Liver (tissue), 3 donors: Measurements from ENCODE around the gene CDH4.

Experiments used
- ATF3 ChIP-seq: IDR thresholded peaks from 2 replicates; pipeline ENCODE4 v1.6.1; 2016; ENCODE audit warnings: antibody characterized with exemption
- CTCF ChIP-seq: fragments of 150-350 bp; IDR thresholded peaks from 2 replicates; pipeline ENCODE4 v1.5.1; 2017; ENCODE audit warnings: improper control_type of control experiment, low read depth, low read length; ENCODE audit not compliant: missing input control
- EGR1 ChIP-seq, 2 donors: IDR thresholded peaks; 2 replicates each; pipeline ENCODE4 v1.6.1; 2016 to 2018; ENCODE audit warnings: antibody characterized with exemption in 2 of 2, low read depth in 2 of 2
- JUND ChIP-seq, 2 donors: IDR thresholded peaks; 2 replicates each; pipeline ENCODE4 v1.6.1; 2016; ENCODE audit warnings: antibody characterized with exemption in 2 of 2
- MAX ChIP-seq: IDR thresholded peaks from 2 replicates; pipeline ENCODE4 v1.6.1; 2016; ENCODE audit warnings: antibody characterized with exemption
- SP1 ChIP-seq: IDR thresholded peaks from 2 replicates; pipeline ENCODE4 v1.6.1; 2018; ENCODE audit warnings: antibody characterized with exemption, mild to moderate bottlenecking
- TAF1 ChIP-seq: conservative IDR thresholded peaks from 2 replicates; pipeline ENCODE4 v1.6.1; 2016; ENCODE audit warnings: antibody characterized with exemption, mild to moderate bottlenecking
- donor health status: healthy.
- donor health status: healthy.

GRCh38 chr20:61664556-61665320 lies 412.7 kb downstream of the CDH4 start:
- TF ChIP-seq CTCF (no peak), SP1 (no peak), MAX (no peak), ATF3 (no peak), JUND (IDR thresholded peaks at IDR 0.05) (no peak), TAF1 (no peak), EGR1 (IDR thresholded peaks at IDR 0.05; ENCODE audit: low read depth in 2 of 2) (no peak)
